Measurements from ENCODE around the gene LOC128125822.

Gene LOC128125822

DNA sequence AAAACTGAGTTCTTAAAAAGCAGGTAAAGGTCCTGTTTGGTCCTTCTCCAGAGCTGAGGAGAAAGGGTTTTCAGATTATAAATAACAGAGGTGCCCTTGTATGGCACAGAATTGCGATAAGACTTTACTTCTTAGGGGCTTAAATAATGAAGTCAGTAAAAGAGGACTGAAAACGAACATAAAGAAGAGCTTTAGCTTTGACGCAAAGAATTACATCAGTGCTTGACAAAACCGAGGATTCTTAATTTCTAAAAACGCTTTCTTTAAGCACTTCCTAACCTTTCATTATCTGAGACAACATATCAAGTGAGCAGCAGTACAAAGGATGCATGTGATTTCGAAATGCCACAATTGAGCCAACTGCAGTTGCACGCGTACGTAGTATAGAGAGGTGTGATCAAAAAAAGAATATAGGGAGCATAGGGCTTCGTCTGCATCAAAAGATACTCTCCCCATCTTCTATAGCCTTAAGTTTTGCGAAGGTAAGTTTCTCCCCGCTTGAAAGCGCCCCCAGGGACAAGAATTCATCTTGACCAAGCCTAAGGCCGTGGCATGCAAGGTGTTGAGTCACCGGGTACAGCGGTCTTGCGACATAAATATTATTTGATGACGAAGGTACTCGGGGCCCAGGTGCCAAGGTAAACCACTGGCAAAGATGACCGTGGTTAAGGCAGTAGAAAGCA, 778 bp upstream of the LOC128125822 start:
- Histone ChIP-seq H3K9me3 (no peaks in the 10 kb centered on the region), H3K4me3 (peak overlapping the region; percentile 35 to 90), H3K27me3 (no peaks in the 10 kb centered on the region), H3K27ac (peak overlapping the region; percentile 99 to 100), H3K36me3 (peaks cover 0 to 4% of the 10 kb centered on the region in 2 donors), H3K4me1 (peaks cover 6 to 27% of the 10 kb centered on the region in 2 donors)
- intact Hi-C loops (cut with DNase I) = no loop called here
- DNase-seq (peak in 3 of 4 donors; percentile 76 to 79 (median 77)), ATAC-seq (peak; percentile 35)
- no peak for TF ChIP-seq CTCF (IDR thresholded peaks at IDR 0.05)

GRCh38 chr6:63572747-63573075, 431 bp downstream of the LOC128125822 start:
- no peak for DNase-seq
- peak; percentile 0 for ATAC-seq
- Histone ChIP-seq H3K9me3 (no peaks in the 10 kb centered on the region), H3K4me1 (peaks cover 10 to 27% of the 10 kb centered on the region in 2 donors), H3K4me3 (peak overlapping the region; percentile 87 to 90), H3K27me3 (no peaks in the 10 kb centered on the region), H3K27ac (peak overlapping the region; percentile 99 to 100), H3K36me3 (peaks cover 0 to 16% of the 10 kb centered on the region in 2 donors)
- no peak for TF ChIP-seq CTCF (IDR thresholded peaks at IDR 0.05)
- intact Hi-C loops (cut with DNase I) = no loop called here

DNA sequence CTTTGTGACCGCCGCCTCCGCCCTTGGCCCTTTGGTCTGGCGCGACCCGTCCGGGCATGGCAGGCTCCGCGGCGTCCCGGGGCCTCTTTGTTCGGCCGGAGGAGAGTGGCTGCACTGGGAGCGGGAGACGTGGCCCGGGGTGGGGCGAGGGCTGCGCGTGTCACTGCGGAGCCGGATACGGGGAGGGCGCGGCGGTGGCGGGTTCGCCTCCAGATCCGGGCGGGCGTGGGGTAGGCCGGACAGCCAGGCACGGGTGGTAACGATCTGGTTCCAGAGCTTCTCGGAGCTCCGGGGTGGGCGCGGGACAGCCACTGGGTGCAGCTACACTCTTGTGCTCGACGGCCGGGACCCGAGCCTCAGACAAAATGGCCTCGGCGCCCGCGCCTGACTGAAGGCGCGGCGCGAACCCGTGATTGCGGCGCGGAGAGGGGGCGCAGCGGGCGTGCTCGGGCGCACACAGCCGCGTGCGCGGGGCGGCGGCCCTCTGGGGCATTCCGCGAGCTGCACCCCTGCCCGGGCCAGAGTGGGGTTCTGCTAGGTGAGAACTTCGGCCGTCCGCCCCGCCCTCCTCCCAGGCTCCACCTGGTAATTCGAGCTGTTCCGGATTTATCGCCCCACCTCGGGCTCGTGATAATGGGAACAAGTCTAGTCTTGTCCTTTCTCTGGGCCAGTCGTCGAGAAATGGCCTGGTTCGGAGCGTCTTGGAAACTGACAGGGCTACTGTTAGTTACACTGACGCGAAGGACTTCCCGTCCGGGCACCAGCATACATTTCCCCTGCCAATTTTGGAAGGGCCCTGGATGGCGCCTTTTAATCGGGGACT, 1.0 kb downstream of the LOC128125822 start:
- intact Hi-C loops (cut with DNase I) = no loop called here
- TF ChIP-seq CTCF (IDR thresholded peaks at IDR 0.05) = no peak

GRCh38 chr6:63573899-63574553, 1.7 kb downstream of the LOC128125822 start:
- Histone ChIP-seq H3K27ac (peak overlapping the region; percentile 99 to 100), H3K9me3 (no peaks in the 10 kb centered on the region), H3K4me1 (peaks cover 10 to 27% of the 10 kb centered on the region in 2 donors), H3K27me3 (no peaks in the 10 kb centered on the region), H3K4me3 (peak overlapping the region; percentile 87 to 90), H3K36me3 (peaks cover 3 to 29% of the 10 kb centered on the region in 2 donors)
- intact Hi-C loops (cut with DNase I) = no loop called here
- ATAC-seq (peak; percentile 10), DNase-seq (peak in 1 of 4 donors; percentile 42)
- peak; percentile 52 to 58 for TF ChIP-seq CTCF (IDR thresholded peaks at IDR 0.05)

More for the DNA sequence above, 1.0 kb downstream of the LOC128125822 start:
- no peaks in the 10 kb centered on the region for H3K27me3 ChIP-seq
- peaks cover 10 to 27% of the 10 kb centered on the region in 2 donors for H3K4me1 ChIP-seq
- ATAC-seq = peak; percentile 51
- H3K36me3 ChIP-seq = peaks cover 0 to 22% of the 10 kb centered on the region in 2 donors
- H3K9me3 ChIP-seq = no peaks in the 10 kb centered on the region
- H3K4me3 ChIP-seq = peak overlapping the region; percentile 87 to 90
- H3K27ac ChIP-seq = peak overlapping the region; percentile 99 to 100
- peak; percentile 75 to 93 (median 87) for DNase-seq

GRCh38 chr6:63574554-63574900, 2.2 kb downstream of the LOC128125822 start:
- DNase-seq (no peak), ATAC-seq (no peak)
- TF ChIP-seq CTCF (IDR thresholded peaks at IDR 0.05) = peak in 1 of 2 donors; percentile 1
- Histone ChIP-seq H3K27ac (peak overlapping the region; percentile 99 to 100), H3K27me3 (no peaks in the 10 kb centered on the region), H3K36me3 (peaks cover 3 to 34% of the 10 kb centered on the region in 2 donors), H3K9me3 (no peaks in the 10 kb centered on the region), H3K4me1 (peaks cover 10 to 27% of the 10 kb centered on the region in 2 donors), H3K4me3 (peak overlapping the region; percentile 87 to 90)
- intact Hi-C loops (cut with DNase I) = no loop called here
